IMR-90 (cell line): ENCODE results near the gene HELZ. TPM values are rescaled to one million over a fixed set of nuclear protein-coding genes. Genes with fewer than 3 reads are reported as not detected.

Experiments used
- ATAC-seq: fragments of 200-7000 bp; cut with Tn5 transposase; 2 replicates; pipeline ENCODE4 v1.9.1; 2020; ENCODE audit warnings: low read depth, mild to moderate bottlenecking, moderate library complexity
- BruUV-seq: library from RNA; stranded (reverse); fragments of 400-500 nt; replicated peaks from 2 replicates; lab custom pipeline; 2021; lab: Mats Ljungman, UMichigan
- CTCF ChIA-PET: fragments of 300-600 bp; formaldehyde crosslinking; extraction: SDS; loops from one replicate; lab custom pipeline; 2021; ENCODE audit warnings: antibody characterized with exemption; lab: Yijun Ruan, JAX
- POLR2A ChIA-PET: fragments of 300-600 bp; sonication (Branson Sonifier 250); formaldehyde crosslinking; loops from one replicate; lab custom pipeline; 2022; ENCODE audit warnings: antibody characterized with exemption; ENCODE audit not compliant: unreplicated experiment; lab: Charles Lee
- DNase-seq: peaks from one replicate; pipeline ENCODE4 v3.0.0; 2013
- H2AFZ ChIP-seq: replicated peaks from 2 replicates; pipeline ENCODE3; 2013; ENCODE audit warnings: low read length, mild to moderate bottlenecking; ENCODE audit not compliant: poor library complexity
- H2AK5ac ChIP-seq: 2 replicates; pipeline ENCODE4 v1.6.1; 2013; ENCODE audit warnings: low read depth, low read length, inconsistent platforms
- H2AK9ac ChIP-seq: replicated peaks from 2 replicates; pipeline ENCODE3; 2013; ENCODE audit warnings: mild to moderate bottlenecking, low read depth, low read length, moderate library complexity; ENCODE audit not compliant: poor library complexity
- H2BK120ac ChIP-seq: 2 replicates; pipeline ENCODE4 v1.6.1; 2013; ENCODE audit warnings: low read depth, low read length, inconsistent platforms
- H2BK15ac ChIP-seq: 3 replicates; pipeline ENCODE4 v1.6.1; 2013; ENCODE audit warnings: low read depth, low read length, inconsistent platforms
- H2BK20ac ChIP-seq: 2 replicates; pipeline ENCODE4 v1.6.1; 2013; ENCODE audit warnings: low read depth, mild to moderate bottlenecking, inconsistent platforms, low read length, moderate library complexity
- H2BK5ac ChIP-seq: 2 replicates; pipeline ENCODE4 v1.6.1; 2013; ENCODE audit warnings: mild to moderate bottlenecking, low read depth, low read length, inconsistent platforms; ENCODE audit not compliant: poor library complexity, severe bottlenecking
- H3K14ac ChIP-seq: replicated peaks from 2 replicates; pipeline ENCODE4 v1.6.1; 2013; ENCODE audit warnings: low read depth, low read length, inconsistent platforms
- H3K18ac ChIP-seq: 2 replicates; pipeline ENCODE4 v1.6.1; 2013; ENCODE audit warnings: low read depth, low read length, control low read depth
- H3K23ac ChIP-seq: 2 replicates; pipeline ENCODE4 v1.6.1; 2013; ENCODE audit warnings: low read depth, low read length, inconsistent platforms
- H3K27ac ChIP-seq: 2 replicates; pipeline ENCODE4 v1.5.1; 2013; ENCODE audit warnings: mild to moderate bottlenecking, control low read depth, low read length; ENCODE audit not compliant: insufficient read depth
- H3K27me3 ChIP-seq: 2 replicates; pipeline ENCODE4 v1.6.1; 2013; ENCODE audit warnings: low read length; ENCODE audit not compliant: control insufficient read depth, insufficient read depth
- H3K36me3 ChIP-seq: 2 replicates; pipeline ENCODE4 v1.6.1; 2013; ENCODE audit warnings: low read length, mixed read lengths; ENCODE audit not compliant: control insufficient read depth, insufficient read depth
- H3K4ac ChIP-seq: 2 replicates; pipeline ENCODE4 v1.6.1; 2013; ENCODE audit warnings: low read depth, low read length, inconsistent platforms
- H3K4me1 ChIP-seq: 2 replicates; pipeline ENCODE4 v1.6.1; 2013; ENCODE audit warnings: low read length, mixed read lengths; ENCODE audit not compliant: control insufficient read depth, insufficient read depth
- H3K4me2 ChIP-seq: 2 replicates; pipeline ENCODE4 v1.6.1; 2013; ENCODE audit warnings: low read depth, mild to moderate bottlenecking, control low read depth, low read length, moderate library complexity
- H3K4me3 ChIP-seq: 2 replicates; pipeline ENCODE4 v1.5.1; 2013; ENCODE audit warnings: low read depth, mild to moderate bottlenecking, control low read depth, low read length, moderate library complexity; ENCODE audit not compliant: insufficient read depth
- H3K56ac ChIP-seq: 2 replicates; pipeline ENCODE4 v1.6.1; 2013; ENCODE audit warnings: low read length, inconsistent platforms; ENCODE audit not compliant: insufficient read depth; ENCODE audit errors: extremely low read depth
- H3K79me1 ChIP-seq, 2 experiments: 2 replicates each; pipeline ENCODE4 v1.6.1; 2013; ENCODE audit warnings: low read length in 2 of 2, inconsistent platforms in 1 of 2, low read depth in 1 of 2
- H3K9ac ChIP-seq: 2 replicates; pipeline ENCODE4 v1.6.1; 2013; ENCODE audit warnings: low read depth, low read length, control low read depth
- H3K9me1 ChIP-seq: 2 replicates; pipeline ENCODE4 v1.6.1; 2013; ENCODE audit warnings: low read length, inconsistent platforms; ENCODE audit not compliant: insufficient read depth
- H3K9me3 ChIP-seq: 2 replicates; pipeline ENCODE4 v1.6.1; 2013; ENCODE audit warnings: low read length; ENCODE audit not compliant: control insufficient read depth, insufficient read depth
- H4K20me1 ChIP-seq: 2 replicates; pipeline ENCODE4 v1.6.1; 2013; ENCODE audit warnings: low read length, inconsistent platforms; ENCODE audit not compliant: insufficient read depth
- H4K5ac ChIP-seq: 2 replicates; pipeline ENCODE4 v1.6.1; 2013; ENCODE audit warnings: mild to moderate bottlenecking, low read depth, low read length, control low read depth
- H4K8ac ChIP-seq, 2 experiments: 2 replicates each; pipeline ENCODE4 v1.6.1; 2013; ENCODE audit warnings: low read depth in 2 of 2, low read length in 2 of 2, control low read depth in 1 of 2, inconsistent platforms in 1 of 2
- H4K91ac ChIP-seq: 2 replicates; pipeline ENCODE4 v1.6.1; 2013; ENCODE audit warnings: low read depth, low read length, inconsistent platforms; ENCODE audit not compliant: insufficient read depth
- BHLHE40 ChIP-seq: fragments of 150-350 bp; IDR thresholded peaks from 2 replicates; pipeline ENCODE4 v1.6.1; 2016; ENCODE audit warnings: mild to moderate bottlenecking, low read depth, low read length
- CEBPB ChIP-seq: IDR thresholded peaks from 2 replicates; pipeline ENCODE4 v1.6.1; 2012; ENCODE audit warnings: low read depth, low read length, improper control_type of control experiment
- CHD1 ChIP-seq: IDR thresholded peaks from 2 replicates; pipeline ENCODE4 v1.6.1; 2012; ENCODE audit warnings: low read depth, low read length, improper control_type of control experiment
- CTCF ChIP-seq: conservative IDR thresholded peaks from 2 replicates; pipeline ENCODE4 v1.5.1; 2012; ENCODE audit warnings: mild to moderate bottlenecking, low read depth, low read length, improper control_type of control experiment
- ELK1 ChIP-seq: fragments of 150-350 bp; IDR thresholded peaks from 2 replicates; pipeline ENCODE4 v1.6.1; 2016; ENCODE audit warnings: low read depth, mild to moderate bottlenecking, low read length, moderate library complexity, borderline replicate concordance
- FOS ChIP-seq: fragments of 150-350 bp; IDR thresholded peaks from 2 replicates; pipeline ENCODE4 v1.6.1; 2016; ENCODE audit warnings: low read depth, low read length
- MAFK ChIP-seq: IDR thresholded peaks from 2 replicates; pipeline ENCODE4 v1.6.1; 2012; ENCODE audit warnings: low read depth, low read length, improper control_type of control experiment
- MAZ ChIP-seq: IDR thresholded peaks from 2 replicates; pipeline ENCODE4 v1.6.1; 2012; ENCODE audit warnings: low read depth, mild to moderate bottlenecking, low read length, improper control_type of control experiment, moderate library complexity, borderline replicate concordance
- MXI1 ChIP-seq: IDR thresholded peaks from 2 replicates; pipeline ENCODE4 v1.6.1; 2012; ENCODE audit warnings: low read depth, mild to moderate bottlenecking, low read length, moderate library complexity, borderline replicate concordance
- NFE2L2 ChIP-seq: fragments of 150-350 bp; IDR thresholded peaks from 2 replicates; pipeline ENCODE4 v1.6.1; 2016; ENCODE audit warnings: low read depth, mild to moderate bottlenecking, low read length
- POLR2A ChIP-seq: IDR thresholded peaks from 2 replicates; pipeline ENCODE4 v1.6.1; 2012; ENCODE audit warnings: mild to moderate bottlenecking, low read depth, low read length
- RAD21 ChIP-seq: IDR thresholded peaks from 2 replicates; pipeline ENCODE4 v1.6.1; 2012; ENCODE audit warnings: low read length, improper control_type of control experiment
- RCOR1 ChIP-seq: IDR thresholded peaks from 2 replicates; pipeline ENCODE4 v1.6.1; 2012; ENCODE audit warnings: mild to moderate bottlenecking, low read length, improper control_type of control experiment; ENCODE audit not compliant: insufficient replicate concordance
- RFX5 ChIP-seq: IDR thresholded peaks from 2 replicates; pipeline ENCODE4 v1.8.0; 2012; ENCODE audit warnings: low read depth, mild to moderate bottlenecking, low read length, moderate library complexity
- SMC3 ChIP-seq: fragments of 150-350 bp; IDR thresholded peaks from 2 replicates; pipeline ENCODE4 v1.6.1; 2016; ENCODE audit warnings: low read depth, mild to moderate bottlenecking, antibody characterized with exemption, low read length, moderate library complexity
- USF2 ChIP-seq: fragments of 150-350 bp; IDR thresholded peaks from 2 replicates; pipeline ENCODE4 v1.6.1; 2017; ENCODE audit warnings: mild to moderate bottlenecking, antibody characterized with exemption, low read length, low read depth
- WGBS, 2 experiments: methylation state at CpG; one replicate each; pipeline versions ENCODE4 v1.1.5 to v1.1.7; 2013; ENCODE audit warnings: missing lambda C conversion rate in 2 of 2; ENCODE audit not compliant: insufficient read length in 1 of 2; ENCODE audit errors: extremely low coverage in 2 of 2; 5-methylcytosine and 5-hydroxymethylcytosine counted together
- dilution Hi-C: fragments of 300-500 bp; cut with HindIII; formaldehyde crosslinking; loops from one replicate; pipeline ENCODE4 v1.14.3; 2018; ENCODE audit warnings: low sequenced_read_pairs; ENCODE audit not compliant: unreplicated experiment
- in situ Hi-C: fragments of 300-500 bp; cut with MboI; formaldehyde crosslinking; loops from 3 replicates; pipeline ENCODE4 v1.14.3; 2019; ENCODE audit warnings: low sequenced_read_pairs, inconsistent platforms, mixed read lengths
- intact Hi-C: fragments of 100-400 bp; cut with micrococcal nuclease; formaldehyde crosslinking; loops from 2 replicates; pipeline ENCODE4 v1.10.0; 2022
- polyA plus RNA-seq, 3 experiments: library from polyadenylated mRNA; depleted of rRNA; stranded (reverse); fragments of >200 nt; gene quantifications; 2 replicates each; pipeline ENCODE4 v1.2.3, GENCODE V29; 2012; ENCODE audit warnings: low replicate concordance in 1 of 3
- total RNA-seq: library from RNA; depleted of rRNA; stranded (reverse); fragments of >200 nt; gene quantifications from 2 replicates; pipeline ENCODE4 v1.2.3, GENCODE V29; 2012

Gene HELZ
- total and polyA plus RNA-seq, 2 of the 4 experiments (the other 2 are of a cell fraction), result 8.0 to 60.6 TPM

- Histone ChIP-seq H3K27ac (no peak overlapping the region), H4K5ac (no peak overlapping the region), H3K9me3 (no peaks in the 10 kb centered on the region), H3K79me1 (peaks cover 6 to 32% of the 10 kb centered on the region in 2 experiments), H3K36me3 (peaks cover 11% of the 10 kb centered on the region), H4K91ac (no peak overlapping the region), H3K27me3 (no peaks in the 10 kb centered on the region), H2BK20ac (no peak overlapping the region), H2BK120ac (no peak overlapping the region), H3K4ac (no peak overlapping the region), H3K4me1 (no peaks in the 10 kb centered on the region), H2AFZ (no peak overlapping the region), H4K8ac (no peak overlapping the region), H2AK9ac (no peak overlapping the region), H2BK5ac (no peak overlapping the region), H3K23ac (no peak overlapping the region), H3K14ac (no peak overlapping the region), H2BK15ac (no peak overlapping the region), H3K9ac (no peak overlapping the region), H3K18ac (no peak overlapping the region), H3K9me1 (no peaks in the 10 kb centered on the region), H3K56ac (no peak overlapping the region), H4K20me1 (no peaks in the 10 kb centered on the region), H3K4me3 (no peak overlapping the region), H2AK5ac (no peak overlapping the region), H3K4me2 (no peak overlapping the region)
- no TSS peak for BruUV-seq
- TF ChIP-seq BHLHE40, result no peak
- TF ChIP-seq CTCF, result no peak
- TF ChIP-seq FOS, result no peak
- TF ChIP-seq MXI1, result no peak
- no peak for TF ChIP-seq ELK1
- TF ChIP-seq RAD21, result no peak
- TF ChIP-seq POLR2A, result no peak
- no peak for TF ChIP-seq USF2
- no peak for TF ChIP-seq SMC3
- TF ChIP-seq NFE2L2, result no peak
- TF ChIP-seq CEBPB, result no peak
- no peak for TF ChIP-seq MAZ
- TF ChIP-seq RFX5, result no peak
- TF ChIP-seq MAFK, result no peak
- no peak for TF ChIP-seq CHD1
- no peak for TF ChIP-seq RCOR1
- dilution Hi-C loops (no loop called here), intact Hi-C loops (loop anchor here (2.0 kb wide), 1 partner anchor 16 kb away; no protein-coding TSS in a partner anchor), in situ Hi-C loops (no loop called here)
- ATAC-seq (no peak), DNase-seq (no peak)
- CTCF ChIA-PET, result no interaction called here
- POLR2A ChIA-PET, result no interaction called here
- WGBS, 2 experiments, result no CpG with 5 or more reads among the region's 3 CpGs
These were observed 156.4 kb downstream of the HELZ start for GRCh38 chr17:67088639-67089038.
